Aorta (tissue), 5 donors: ENCODE results near the gene KLF9. TPM values are rescaled to one million over a fixed set of nuclear protein-coding genes. Genes with fewer than 3 reads are reported as not detected.

ENCODE experiments used
- ATAC-seq: fragments of 200-7000 bp; cut with Tn5 transposase; one replicate; pipeline ENCODE4 v1.9.1; 2022; ENCODE audit warnings: moderate library complexity; ENCODE audit not compliant: low FRiP score
- DNase-seq, 2 donors: peaks; one replicate each; pipeline ENCODE4 v3.0.0-alpha.2; 2020
- H3K27ac ChIP-seq, 2 donors: one replicate each; pipeline ENCODE4 v1.5.1; 2013; ENCODE audit warnings: low read length in 2 of 2, mild to moderate bottlenecking in 2 of 2, moderate library complexity in 2 of 2, control low read depth in 1 of 2, inconsistent platforms in 1 of 2, low read depth in 1 of 2
- H3K27me3 ChIP-seq, 2 donors: one replicate each; pipeline ENCODE4 v1.6.1; 2013; ENCODE audit warnings: control low read depth in 1 of 2, low read length in 1 of 2, mild to moderate bottlenecking in 1 of 2, moderate library complexity in 1 of 2; ENCODE audit not compliant: insufficient read depth in 2 of 2, control insufficient read depth in 1 of 2
- H3K36me3 ChIP-seq, 2 donors: one replicate each; pipeline ENCODE4 v1.6.1; 2013; ENCODE audit warnings: control low read depth in 1 of 2, low read length in 1 of 2, mild to moderate bottlenecking in 1 of 2; ENCODE audit not compliant: insufficient read depth in 2 of 2, control insufficient read depth in 1 of 2
- H3K4me1 ChIP-seq, 2 donors: one replicate each; pipeline ENCODE4 v1.6.1; 2013; ENCODE audit warnings: low read length in 2 of 2, control low read depth in 1 of 2, mild to moderate bottlenecking in 1 of 2, moderate library complexity in 1 of 2; ENCODE audit not compliant: insufficient read depth in 2 of 2, control insufficient read depth in 1 of 2
- H3K4me3 ChIP-seq, 2 donors: one replicate each; pipeline ENCODE4 v1.5.1; 2013; ENCODE audit warnings: low read length in 2 of 2, control low read depth in 1 of 2, mild to moderate bottlenecking in 1 of 2
- H3K9me3 ChIP-seq: one replicate; pipeline ENCODE4 v1.6.1; 2013; ENCODE audit warnings: mild to moderate bottlenecking, low read length; ENCODE audit not compliant: control insufficient read depth
- WGBS, 2 donors: extraction: QIAGEN DNeasy Blood & Tissue Kit; methylation state at CpG; one replicate each; pipeline ENCODE4 v1.1.7; 2013; 5-methylcytosine and 5-hydroxymethylcytosine counted together
- intact Hi-C, 2 donors: fragments of 100-400 bp; cut with DNase I; formaldehyde crosslinking; loops; one replicate each; pipeline versions ENCODE4 v1.14.2 to v1.15.0; 2022
- polyA plus RNA-seq, 2 donors: library from polyadenylated mRNA; stranded (reverse); fragments of 200-250 nt; gene quantifications; one replicate each; pipeline ENCODE4 v1.2.3, GENCODE V29; 2013
- total RNA-seq, 2 donors: library from RNA; stranded (reverse); fragmentation: NEBNext Ultra II Directional; extraction: Animal tissue kit (Norgen Biotek cat#: 25700); gene quantifications; one replicate each; pipeline ENCODE4 v1.2.1, GENCODE V29; 2021
- donor health status: healthy with polysubstance abuse.
- donor health status: Bipolar disorder and iron deficiency.
- donor health status: DM: no; HTN: no; CAD: no.
- donor health status: DM: no; HTN: no; CAD: no.
- donor health status: DM: yes; HTN: yes; CAD: no.

KLF9 gene
- total and polyA plus RNA-seq, 4 donors: 31.4 to 122 (median 45.9) TPM

GRCh38 chr9:70374962-70375618 lies 39.4 kb downstream of the KLF9 start:
- no peak for DNase-seq
- ATAC-seq: no peak
- Histone ChIP-seq H3K9me3 (no peaks in the 10 kb centered on the region), H3K4me1 (no peaks in the 10 kb centered on the region), H3K27me3 (no peaks in the 10 kb centered on the region), H3K27ac (no peak overlapping the region), H3K4me3 (no peak overlapping the region), H3K36me3 (no peaks in the 10 kb centered on the region)
- intact Hi-C loops: no loop called here
- 90 to 92% methylated on average over 17 of the region's 17 CpGs for WGBS, 2 donors

GRCh38 chr9:70367305-70367930 lies 47.0 kb downstream of the KLF9 start:
- DNase-seq (no peak), ATAC-seq (no peak)
- 72% methylated on average over 6 of the region's 6 CpGs for WGBS, 2 donors
- Histone ChIP-seq H3K4me3 (no peak overlapping the region), H3K36me3 (no peaks in the 10 kb centered on the region), H3K9me3 (no peaks in the 10 kb centered on the region), H3K4me1 (no peaks in the 10 kb centered on the region), H3K27me3 (no peaks in the 10 kb centered on the region), H3K27ac (no peak overlapping the region)
- intact Hi-C loops: no loop called here

DNA sequence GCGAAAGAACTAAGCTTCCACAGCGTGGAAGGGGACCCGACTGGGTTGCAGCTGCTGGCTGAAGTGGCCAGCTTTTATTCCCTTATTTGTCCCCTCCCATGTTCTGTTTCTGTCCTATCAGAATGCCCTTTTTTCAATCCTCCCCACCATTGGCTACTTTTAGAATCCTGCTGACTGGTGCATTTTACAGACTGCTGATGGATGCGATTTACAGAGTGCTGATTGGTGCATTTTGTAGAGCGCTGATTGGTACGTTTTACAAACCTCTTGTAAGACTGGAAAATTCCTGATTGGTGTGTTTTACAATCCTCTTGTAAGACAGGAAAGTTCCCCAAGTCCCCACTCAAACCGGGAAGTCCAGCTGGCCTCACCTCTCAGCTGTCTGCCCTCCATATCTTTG lies 50.7 kb downstream of the KLF9 start:
- H3K9me3 ChIP-seq: no peaks in the 10 kb centered on the region
- no peak overlapping the region for H3K4me3 ChIP-seq
- no peaks in the 10 kb centered on the region for H3K36me3 ChIP-seq
- H3K4me1 ChIP-seq: no peaks in the 10 kb centered on the region
- no peaks in the 10 kb centered on the region for H3K27me3 ChIP-seq
- ATAC-seq (no peak), DNase-seq (no peak)
- WGBS, 2 donors: 96% methylated on average over 7 of the region's 7 CpGs
- H3K27ac ChIP-seq: no peak overlapping the region
- intact Hi-C loops: loop anchor here in 1 of 2 donors (5.0 kb wide), 1 partner anchor 34 kb away; no protein-coding TSS in a partner anchor

- DNase-seq: no peak
- Histone ChIP-seq H3K4me3 (no peak overlapping the region), H3K9me3 (no peaks in the 10 kb centered on the region), H3K27me3 (no peaks in the 10 kb centered on the region), H3K4me1 (no peaks in the 10 kb centered on the region), H3K27ac (no peak overlapping the region), H3K36me3 (no peaks in the 10 kb centered on the region)
- intact Hi-C loops: loop anchor here in 1 of 2 donors (5.0 kb wide), 1 partner anchor 34 kb away; no protein-coding TSS in a partner anchor
- no peak for ATAC-seq
- 85 to 88% methylated on average over 7 of the region's 7 CpGs for WGBS, 2 donors
Measured at GRCh38 chr9:70362952-70363351, 51.5 kb downstream of the KLF9 start.

DNA sequence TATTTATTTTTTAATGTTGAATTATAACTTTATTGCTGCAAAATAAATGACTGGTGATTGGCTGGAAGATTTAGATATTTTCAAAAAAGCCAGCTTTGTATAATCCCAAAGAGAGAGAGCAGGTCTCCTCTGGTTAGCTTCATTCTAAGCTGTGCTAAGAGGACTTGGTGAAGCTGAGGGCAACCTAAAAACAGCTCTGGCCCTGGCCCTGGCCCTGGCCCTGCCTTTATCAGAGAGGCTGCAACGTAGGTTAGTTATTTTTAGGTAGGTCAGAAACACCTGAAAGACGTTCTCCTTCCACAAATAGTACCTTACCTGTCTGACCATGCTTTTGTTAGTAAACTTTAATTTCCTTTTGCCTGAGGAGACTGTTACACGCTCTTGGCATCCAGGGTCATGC lies 58.7 kb downstream of the KLF9 start:
- intact Hi-C loops: no loop called here
- H3K27ac ChIP-seq: no peak overlapping the region
- ATAC-seq: no peak
- DNase-seq: no peak
- no peak overlapping the region for H3K4me3 ChIP-seq
- H3K27me3 ChIP-seq: no peaks in the 10 kb centered on the region
- H3K4me1 ChIP-seq: no peaks in the 10 kb centered on the region
- H3K9me3 ChIP-seq: no peaks in the 10 kb centered on the region
- WGBS, 2 donors: 47 to 53% methylated on average over 3 of the region's 3 CpGs
- H3K36me3 ChIP-seq: no peaks in the 10 kb centered on the region

DNA sequence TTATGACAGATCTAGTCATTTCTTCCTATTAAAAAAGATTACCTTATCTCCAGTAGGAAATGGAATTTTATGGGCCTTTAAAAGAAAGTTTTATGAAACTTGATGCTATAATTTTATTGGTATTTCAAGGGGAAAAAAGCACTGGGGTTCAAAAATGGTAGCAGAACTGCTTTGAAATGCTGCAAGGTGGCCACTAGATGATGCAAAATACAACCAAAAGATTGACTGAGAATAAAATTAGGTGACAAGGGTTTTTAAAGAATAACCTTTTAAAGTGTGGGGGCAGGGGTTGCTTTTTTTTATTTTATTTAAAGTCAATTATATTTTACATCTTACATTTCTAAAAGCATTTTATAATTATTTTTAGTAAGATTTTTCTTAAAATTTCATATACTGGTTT lies 61.7 kb downstream of the KLF9 start:
- no peaks in the 10 kb centered on the region for H3K36me3 ChIP-seq
- DNase-seq (no peak), ATAC-seq (no peak)
- H3K27me3 ChIP-seq: no peaks in the 10 kb centered on the region
- no peaks in the 10 kb centered on the region for H3K4me1 ChIP-seq
- no peak overlapping the region for H3K4me3 ChIP-seq
- H3K27ac ChIP-seq: no peak overlapping the region
- no peaks in the 10 kb centered on the region for H3K9me3 ChIP-seq
- intact Hi-C loops: loop anchor here (2.0 to 5.0 kb wide), 4 partner anchors 54 to 250 kb away; no protein-coding TSS in a partner anchor

GRCh38 chr9:70352356-70352755 lies 62.1 kb downstream of the KLF9 start:
- Histone ChIP-seq H3K4me3 (no peak overlapping the region), H3K4me1 (no peaks in the 10 kb centered on the region), H3K36me3 (no peaks in the 10 kb centered on the region), H3K27ac (no peak overlapping the region), H3K27me3 (no peaks in the 10 kb centered on the region), H3K9me3 (no peaks in the 10 kb centered on the region)
- intact Hi-C loops: loop anchor here (2.0 to 5.0 kb wide), 4 partner anchors 55 to 250 kb away; no protein-coding TSS in a partner anchor
- DNase-seq: no peak
- 10 to 17% methylated on average over 1 of the region's 1 CpG for WGBS, 2 donors
- no peak for ATAC-seq

DNA sequence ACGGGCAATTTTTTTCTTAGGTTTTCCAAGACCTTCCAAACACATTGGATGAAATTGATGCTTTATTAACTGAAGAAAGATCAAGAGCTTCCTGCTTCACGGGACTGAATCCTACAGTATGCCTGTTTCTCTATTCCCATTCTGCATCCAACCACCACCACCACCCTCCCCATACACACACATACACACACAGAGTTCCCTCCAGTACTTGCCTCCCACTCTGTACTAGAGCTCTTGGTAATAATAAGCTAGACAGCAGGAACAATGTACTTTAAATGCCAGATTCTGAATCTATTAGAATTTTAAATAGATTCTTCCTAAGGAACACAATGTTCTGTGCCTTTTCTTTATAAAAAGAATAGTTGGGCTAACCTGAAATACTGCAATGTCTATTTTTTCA lies 67.4 kb downstream of the KLF9 start:
- DNase-seq (no peak), ATAC-seq (no peak)
- WGBS, 2 donors: 68 to 76% methylated on average over 2 of the region's 2 CpGs
- no peaks in the 10 kb centered on the region for H3K4me1 ChIP-seq
- no peak overlapping the region for H3K4me3 ChIP-seq
- peaks cover 0 to 1% of the 10 kb centered on the region in 2 donors for H3K36me3 ChIP-seq
- no peaks in the 10 kb centered on the region for H3K27me3 ChIP-seq
- intact Hi-C loops: loop anchor here in 1 of 2 donors (10.0 kb wide), 1 partner anchor 48 kb away; no protein-coding TSS in a partner anchor
- H3K27ac ChIP-seq: no peak overlapping the region
- no peaks in the 10 kb centered on the region for H3K9me3 ChIP-seq

GRCh38 chr9:70340572-70340971 lies 73.9 kb downstream of the KLF9 start:
- no peaks in the 10 kb centered on the region for H3K27me3 ChIP-seq
- intact Hi-C loops: loop anchor here (5.0 to 10.0 kb wide), 2 partner anchors 54 to 142 kb away; no protein-coding TSS in a partner anchor
- H3K4me1 ChIP-seq: no peaks in the 10 kb centered on the region
- H3K27ac ChIP-seq: no peak overlapping the region
- H3K9me3 ChIP-seq: no peaks in the 10 kb centered on the region
- DNase-seq: no peak
- no peak overlapping the region for H3K4me3 ChIP-seq
- peaks cover 4 to 5% of the 10 kb centered on the region in 2 donors for H3K36me3 ChIP-seq
- no peak for ATAC-seq
- WGBS, 2 donors: 0% methylated on average over 1 of the region's 1 CpG
